Measurements from ENCODE around the gene ATP8A1.

- TF ChIP-seq POLR2A (IDR thresholded peaks at IDR 0.05) (no peak), CTCF (IDR thresholded peaks at IDR 0.05) (no peak)
These were observed 83.7 kb downstream of the ATP8A1 start for GRCh38 chr4:42573249-42573648.

Measured in right lobe of liver (tissue), 4 donors.